Measurements from ENCODE around the gene CTNNA2.

GRCh38 chr2:80322958-80323357 lies 810.1 kb downstream of the CTNNA2 start:
- TF ChIP-seq GATA3 (IDR thresholded peaks at IDR 0.05; ENCODE audit: low read depth, low read length) (no peak), GATA2 (IDR thresholded peaks at IDR 0.05; ENCODE audit: low read depth, low read length) (no peak)

Data from SH-SY5Y (cell line).